SK-N-SH (cell line): ENCODE results near the gene NACAD. TPM values are rescaled to one million over a fixed set of nuclear protein-coding genes. Genes with fewer than 3 reads are reported as not detected.

Source experiments
- CTCF ChIA-PET: fragments of 300-600, 350-600 bp; formaldehyde crosslinking; extraction: SDS; loops from one replicate; lab custom pipeline; 2021; lab: Yijun Ruan, JAX
- POLR2A ChIA-PET: fragments of 350-600 bp; sonication (Branson Sonifier 250); formaldehyde crosslinking; extraction: SDS; loops from one replicate; lab custom pipeline; 2020; ENCODE audit warnings: antibody characterized with exemption, inconsistent platforms; lab: Yijun Ruan, JAX
- DNase-seq: peaks from one replicate; pipeline ENCODE4 v3.0.0; 2012
- H2AFZ ChIP-seq: fragments of 200-600 bp; sonication (generic); 2 replicates; pipeline ENCODE4 v1.8.1; 2016; ENCODE audit warnings: antibody characterized with exemption, mild to moderate bottlenecking, low read depth
- H3F3A ChIP-seq: fragments of 200-600 bp; sonication (generic); replicated peaks from 2 replicates; pipeline ENCODE3; 2016; ENCODE audit warnings: antibody characterized with exemption, mild to moderate bottlenecking; ENCODE audit not compliant: insufficient read depth
- H3K27ac ChIP-seq, 2 experiments: fragments of 200-500 bp in 1 of 2; fragments of 200-600 bp in 1 of 2; sonication (Bioruptor generic) in 1 of 2; sonication (generic), shearing (Covaris generic) in 1 of 2; 2 replicates each; pipeline versions ENCODE4 v1.5.1 to v1.6.1; 2014 to 2016; ENCODE audit warnings: low read depth in 2 of 2, inconsistent platforms in 1 of 2, low read length in 1 of 2, mild to moderate bottlenecking in 1 of 2, mixed read lengths in 1 of 2
- H3K27me3 ChIP-seq: fragments of 200-600 bp; sonication (generic), shearing (Covaris generic); 2 replicates; pipeline ENCODE4 v1.6.1; 2016; ENCODE audit warnings: mixed run types; ENCODE audit not compliant: insufficient read depth
- H3K36me3 ChIP-seq, 2 experiments: fragments of 200-500 bp in 1 of 2; fragments of 200-600 bp in 1 of 2; sonication (Bioruptor generic) in 1 of 2; sonication (generic) in 1 of 2; replicated peaks in 1 of 2; 2 replicates each; pipeline versions ENCODE3 to v1.5.1; 2014 to 2016; ENCODE audit warnings: low read length in 1 of 2, mild to moderate bottlenecking in 1 of 2; ENCODE audit not compliant: insufficient read depth in 2 of 2, control insufficient read depth in 1 of 2
- H3K4me1 ChIP-seq, 2 experiments: fragments of 200-500 bp in 1 of 2; fragments of 200-600 bp in 1 of 2; sonication (Bioruptor generic) in 1 of 2; sonication (generic), shearing (Covaris generic) in 1 of 2; 2 replicates each; pipeline versions ENCODE4 v1.5.1 to v1.6.1; 2014 to 2016; ENCODE audit warnings: low read depth in 1 of 2, low read length in 1 of 2, mixed run types in 1 of 2; ENCODE audit not compliant: insufficient read depth in 2 of 2, control insufficient read depth in 1 of 2
- H3K4me2 ChIP-seq: fragments of 200-600 bp; sonication (generic), shearing (Covaris generic); 2 replicates; pipeline ENCODE4 v1.6.1; 2017; ENCODE audit warnings: mixed run types
- H3K4me3 ChIP-seq, 2 experiments: fragments of 200-500 bp in 1 of 2; fragments of 200-600 bp in 1 of 2; sonication (Bioruptor generic) in 1 of 2; sonication (generic), shearing (Covaris generic) in 1 of 2; 2 replicates each; pipeline versions ENCODE4 v1.5.1 to v1.8.1; 2014 to 2016; ENCODE audit warnings: low read depth in 2 of 2, inconsistent platforms in 1 of 2, low read length in 1 of 2, mild to moderate bottlenecking in 1 of 2, mixed read lengths in 1 of 2, moderate library complexity in 1 of 2
- H3K79me2 ChIP-seq: fragments of 200-600 bp; sonication (generic); 2 replicates; pipeline ENCODE4 v1.8.1; 2017; ENCODE audit warnings: mild to moderate bottlenecking; ENCODE audit not compliant: insufficient read depth
- H3K9ac ChIP-seq: fragments of 200-600 bp; sonication (generic); 2 replicates; pipeline ENCODE4 v1.6.1; 2017; ENCODE audit warnings: mixed run types
- H3K9me2 ChIP-seq: fragments of 200-600 bp; sonication (generic); 2 replicates; pipeline ENCODE4 v1.6.1; 2017; ENCODE audit warnings: mixed run types
- H3K9me3 ChIP-seq: fragments of 200-600 bp; sonication (generic); 2 replicates; pipeline ENCODE4 v1.6.1; 2017; ENCODE audit warnings: mixed run types, mild to moderate bottlenecking, moderate library complexity
- H4K20me1 ChIP-seq: fragments of 200-600 bp; sonication (generic); 2 replicates; pipeline ENCODE4 v1.6.1; 2017; ENCODE audit warnings: mild to moderate bottlenecking, mixed run types; ENCODE audit not compliant: insufficient read depth
- CHD2 ChIP-seq: fragments of 150-350 bp; IDR thresholded peaks from 2 replicates; pipeline ENCODE4 v1.6.1; 2018; ENCODE audit warnings: low read length; ENCODE audit not compliant: partially characterized antibody
- CTCF ChIP-seq: fragments of 200-600 bp; sonication (generic); IDR thresholded peaks from 2 replicates; pipeline ENCODE4 v1.6.1; 2017; ENCODE audit warnings: antibody characterized with exemption, mild to moderate bottlenecking, moderate library complexity
- EP300 ChIP-seq, 2 experiments: IDR thresholded peaks; 2 replicates each; pipeline versions ENCODE4 v1.4.0 to v1.6.1; 2012; ENCODE audit warnings: borderline replicate concordance in 1 of 2, low read depth in 1 of 2, low read length in 1 of 2
- EZH2phosphoT487 ChIP-seq: fragments of 200-600 bp; sonication (generic); IDR thresholded peaks from 2 replicates; pipeline ENCODE4 v1.6.1; 2017; ENCODE audit warnings: low read depth, mixed run types, mild to moderate bottlenecking, antibody characterized with exemption, moderate library complexity, borderline replicate concordance
- GABPA ChIP-seq: IDR thresholded peaks from 2 replicates; pipeline ENCODE4 v1.4.0; 2012; ENCODE audit warnings: low read depth, mild to moderate bottlenecking
- GATA2 ChIP-seq: sonication (generic); formaldehyde crosslinking; IDR thresholded peaks from 2 replicates; pipeline ENCODE4 v1.5.0; 2020; ENCODE audit warnings: mild to moderate bottlenecking, missing genetic modification reagents
- JUND ChIP-seq: IDR thresholded peaks from 2 replicates; pipeline ENCODE4 v1.4.0; 2012
- MAX ChIP-seq: IDR thresholded peaks from 2 replicates; pipeline ENCODE4 v1.4.0; 2012; ENCODE audit warnings: low read depth
- MEF2A ChIP-seq: IDR thresholded peaks from 2 replicates; pipeline ENCODE4 v1.4.0; 2012; ENCODE audit warnings: low read depth, borderline replicate concordance
- NRF1 ChIP-seq: IDR thresholded peaks from 2 replicates; pipeline ENCODE4 v1.6.1; 2012; ENCODE audit warnings: low read depth, mild to moderate bottlenecking, low read length
- POLR2AphosphoS5 ChIP-seq: IDR thresholded peaks from 2 replicates; pipeline ENCODE4 v1.6.1; 2012; ENCODE audit warnings: low read depth, low read length
- RAD21 ChIP-seq: IDR thresholded peaks from 2 replicates; pipeline ENCODE4 v1.6.1; 2012; ENCODE audit warnings: mild to moderate bottlenecking, low read length
- SIN3A ChIP-seq: IDR thresholded peaks from 2 replicates; pipeline ENCODE4 v1.6.1; 2012; ENCODE audit warnings: low read depth, mild to moderate bottlenecking, low read length, moderate library complexity, borderline replicate concordance
- TAF1 ChIP-seq: IDR thresholded peaks from 2 replicates; pipeline ENCODE4 v1.6.1; 2012; ENCODE audit warnings: low read depth, mild to moderate bottlenecking, low read length, moderate library complexity, borderline replicate concordance
- TCF12 ChIP-seq: IDR thresholded peaks from 2 replicates; pipeline ENCODE4 v1.4.0; 2012
- YY1 ChIP-seq: IDR thresholded peaks from 2 replicates; pipeline ENCODE4 v1.4.0; 2012; ENCODE audit warnings: low read depth, mild to moderate bottlenecking
- WGBS: methylation state at CpG from one replicate; pipeline ENCODE4 v1.1.6; 2017; ENCODE audit warnings: low lambda C conversion rate; 5-methylcytosine and 5-hydroxymethylcytosine counted together
- polyA plus RNA-seq, 3 experiments: library from polyadenylated mRNA; depleted of rRNA; stranded (reverse); fragments of >200 nt; gene quantifications; 2 replicates each; pipeline ENCODE4 v1.2.3, GENCODE V29; 2012
- TF ChIP-seq, protein P1 (sequence below): IDR thresholded peaks from 2 replicates; pipeline ENCODE4; 2012
- TF ChIP-seq, protein P2 (sequence below): IDR thresholded peaks from 2 replicates; pipeline ENCODE4 v1.4.0; 2012; ENCODE audit warnings: low read depth, borderline replicate concordance

The NACAD gene
- polyA plus RNA-seq, 1 of the 3 experiments (the other 2 are of a cell fraction): 2.8 TPM

GRCh38 chr7:45100761-45101480, 12.2 kb upstream of the NACAD start:
- ChIA-PET POLR2A (interaction anchor here (1.4 to 2.3 kb wide), 2 partner anchors 10 to 14 kb away, joined by 3 to 9 read pairs; partner anchors contain the start of gene TBRG4), CTCF (interaction anchor here (0.7 kb wide), 1 partner anchor 10 kb away, joined by 3 read pairs; no protein-coding TSS in a partner anchor)
- Histone ChIP-seq H3K36me3 (peaks cover 41 to 69% of the 10 kb centered on the region in 2 experiments), H3K4me2 (no peak overlapping the region), H3F3A (peaks cover 16% of the 10 kb centered on the region), H3K4me1 (no peaks in the 10 kb centered on the region), H3K27me3 (no peaks in the 10 kb centered on the region), H2AFZ (no peak overlapping the region), H3K9ac (no peak overlapping the region), H4K20me1 (peaks cover 30% of the 10 kb centered on the region), H3K9me3 (no peaks in the 10 kb centered on the region), H3K4me3 (no peak overlapping the region), H3K27ac (no peak overlapping the region), H3K9me2 (no peaks in the 10 kb centered on the region), H3K79me2 (peaks cover 15% of the 10 kb centered on the region)
- no peak for TF ChIP-seq POLR2AphosphoS5
- TF ChIP-seq GABPA: no peak
- TF ChIP-seq JUND: no peak
- TF ChIP-seq, protein P1, sequence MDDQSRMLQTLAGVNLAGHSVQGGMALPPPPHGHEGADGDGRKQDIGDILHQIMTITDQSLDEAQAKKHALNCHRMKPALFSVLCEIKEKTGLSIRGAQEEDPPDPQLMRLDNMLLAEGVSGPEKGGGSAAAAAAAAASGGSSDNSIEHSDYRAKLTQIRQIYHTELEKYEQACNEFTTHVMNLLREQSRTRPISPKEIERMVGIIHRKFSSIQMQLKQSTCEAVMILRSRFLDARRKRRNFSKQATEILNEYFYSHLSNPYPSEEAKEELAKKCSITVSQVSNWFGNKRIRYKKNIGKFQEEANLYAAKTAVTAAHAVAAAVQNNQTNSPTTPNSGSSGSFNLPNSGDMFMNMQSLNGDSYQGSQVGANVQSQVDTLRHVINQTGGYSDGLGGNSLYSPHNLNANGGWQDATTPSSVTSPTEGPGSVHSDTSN: no peak
- TF ChIP-seq TAF1: no peak
- DNase-seq: no peak
- 95% methylated on average over 13 of the region's 13 CpGs for WGBS

GRCh38 chr7:45099891-45100760, 11.4 kb upstream of the NACAD start:
- Histone ChIP-seq H2AFZ (no peak overlapping the region), H3K4me1 (no peaks in the 10 kb centered on the region), H3K79me2 (peaks cover 7% of the 10 kb centered on the region; the same call in 1 of the 2 replicates), H3K9me2 (no peaks in the 10 kb centered on the region), H3K4me2 (no peak overlapping the region), H3K27ac (no peak overlapping the region), H4K20me1 (peaks cover 22% of the 10 kb centered on the region), H3F3A (peaks cover 16% of the 10 kb centered on the region), H3K4me3 (no peak overlapping the region), H3K9me3 (no peaks in the 10 kb centered on the region), H3K9ac (no peak overlapping the region), H3K36me3 (peaks cover 34 to 61% of the 10 kb centered on the region in 2 experiments), H3K27me3 (no peaks in the 10 kb centered on the region)
- CTCF ChIA-PET: interaction anchor here (1.2 to 1.5 kb wide), 3 partner anchors 10 to 127 kb away, joined by 3 to 4 read pairs (median 3); no protein-coding TSS in a partner anchor
- DNase-seq: no peak
- POLR2A ChIA-PET: interaction anchor here (1.2 to 2.3 kb wide), 3 partner anchors 11 to 13 kb away, joined by 3 to 9 read pairs (median 3); partner anchors contain the start of gene TBRG4
- WGBS: 96% methylated on average over 16 of the region's 16 CpGs
- TF ChIP-seq MAX (no peak), CTCF (no peak), EP300 (IDR thresholded peaks at IDR 0.05; ENCODE audit: borderline replicate concordance in 1 of 2, low read depth in 1 of 2, low read length in 1 of 2) (no peak), RAD21 (no peak), TCF12 (no peak), YY1 (no peak), CHD2 (no peak), EZH2phosphoT487 (no peak), SIN3A (no peak), JUND (no peak), MEF2A (no peak), GATA2 (no peak), NRF1 (no peak)
- TF ChIP-seq, protein P2, sequence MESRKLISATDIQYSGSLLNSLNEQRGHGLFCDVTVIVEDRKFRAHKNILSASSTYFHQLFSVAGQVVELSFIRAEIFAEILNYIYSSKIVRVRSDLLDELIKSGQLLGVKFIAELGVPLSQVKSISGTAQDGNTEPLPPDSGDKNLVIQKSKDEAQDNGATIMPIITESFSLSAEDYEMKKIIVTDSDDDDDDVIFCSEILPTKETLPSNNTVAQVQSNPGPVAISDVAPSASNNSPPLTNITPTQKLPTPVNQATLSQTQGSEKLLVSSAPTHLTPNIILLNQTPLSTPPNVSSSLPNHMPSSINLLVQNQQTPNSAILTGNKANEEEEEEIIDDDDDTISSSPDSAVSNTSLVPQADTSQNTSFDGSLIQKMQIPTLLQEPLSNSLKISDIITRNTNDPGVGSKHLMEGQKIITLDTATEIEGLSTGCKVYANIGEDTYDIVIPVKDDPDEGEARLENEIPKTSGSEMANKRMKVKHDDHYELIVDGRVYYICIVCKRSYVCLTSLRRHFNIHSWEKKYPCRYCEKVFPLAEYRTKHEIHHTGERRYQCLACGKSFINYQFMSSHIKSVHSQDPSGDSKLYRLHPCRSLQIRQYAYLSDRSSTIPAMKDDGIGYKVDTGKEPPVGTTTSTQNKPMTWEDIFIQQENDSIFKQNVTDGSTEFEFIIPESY: no peak
- TF ChIP-seq, protein P1: no peak
